Endothelial cell (in vitro differentiated cells): ENCODE measurements around the gene ACE2. TPM values are rescaled to one million over a fixed set of nuclear protein-coding genes. Genes with fewer than 3 reads are reported as not detected.
"Not testable (repeated sequence)": the region's sequence is repeated elsewhere in the genome, so short reads cannot be mapped to it uniquely, and the experiment has no call there.

Experiments
- DNase-seq: peaks from one replicate; pipeline ENCODE4 v3.0.0; 2021; ENCODE audit warnings: low spot score
- H3K27ac Mint-ChIP-seq: one replicate; pipeline ENCODE4 v1.8.0; 2021; ENCODE audit warnings: mixed read lengths, inconsistent platforms; ENCODE audit not compliant: unreplicated experiment
- H3K27me3 Mint-ChIP-seq: one replicate; pipeline ENCODE4 v1.8.0; 2021; ENCODE audit warnings: mild to moderate bottlenecking, moderate library complexity, mixed read lengths, inconsistent platforms; ENCODE audit not compliant: unreplicated experiment
- H3K36me3 Mint-ChIP-seq: one replicate; pipeline ENCODE4 v1.8.0; 2021; ENCODE audit warnings: mild to moderate bottlenecking, low read depth, mixed read lengths, inconsistent platforms; ENCODE audit not compliant: unreplicated experiment
- H3K4me1 Mint-ChIP-seq: one replicate; pipeline ENCODE4 v1.8.0; 2021; ENCODE audit warnings: mild to moderate bottlenecking, mixed read lengths, inconsistent platforms; ENCODE audit not compliant: unreplicated experiment
- H3K4me3 Mint-ChIP-seq: one replicate; pipeline ENCODE4 v1.8.0; 2021; ENCODE audit warnings: mild to moderate bottlenecking, mixed read lengths, inconsistent platforms; ENCODE audit not compliant: unreplicated experiment
- H3K9me3 Mint-ChIP-seq: one replicate; pipeline ENCODE4 v1.8.0; 2021; ENCODE audit warnings: mixed read lengths, inconsistent platforms; ENCODE audit not compliant: unreplicated experiment
- CTCF ChIP-seq: fragments of 200-600 bp; sonication (generic); IDR thresholded peaks from one replicate; pipeline ENCODE4 v1.5.0; 2021; ENCODE audit warnings: antibody characterized with exemption; ENCODE audit not compliant: unreplicated experiment
- long read RNA-seq: library from polyadenylated mRNA; unstranded; transcript quantifications from one replicate; pipeline ENCODE4 v2.0.0, GENCODE V29; 2020; ENCODE audit not compliant: unreplicated experiment
- total RNA-seq: library from RNA; stranded (reverse); fragmentation: NEBNext Ultra II Directional; extraction: Animal tissue kit (Norgen Biotek cat#: 25700); gene quantifications from one replicate; pipeline ENCODE4 v1.2.1, GENCODE V29; 2021; ENCODE audit not compliant: unreplicated experiment

ACE2 gene
- total RNA-seq = not detected
- long read RNA-seq = 0 reads

GRCh38 chrX:15600745-15601144, at the start of gene ACE2:
Gene ACE2 (minus strand): TSS chrX:15600960. CDS start chrX:15600911, 49 bp downstream.
- no peak within 1 kb of the TSS for H3K27ac Mint-ChIP-seq
- no peak within 1 kb of the TSS for H3K4me3 Mint-ChIP-seq
- DNase-seq = no peak
- no peaks in the 10 kb centered on the region for H3K9me3 Mint-ChIP-seq
- peaks cover 5% of the 10 kb centered on the region for H3K36me3 Mint-ChIP-seq
- TF ChIP-seq CTCF = no peak
- H3K27me3 Mint-ChIP-seq = no peaks in the 10 kb centered on the region
- H3K4me1 Mint-ChIP-seq = peaks cover 2% of the 10 kb centered on the region

- not testable (repeated sequence) for H3K27ac Mint-ChIP-seq, H3K4me1 Mint-ChIP-seq, H3K9me3 Mint-ChIP-seq, DNase-seq, H3K4me3 Mint-ChIP-seq, H3K36me3 Mint-ChIP-seq, H3K27me3 Mint-ChIP-seq
Observed at GRCh38 chrX:15647510-15647909, 46.8 kb upstream of the ACE2 start.

- Mint-ChIP-seq H3K27me3 (no peaks in the 10 kb centered on the region), H3K27ac (no peak overlapping the region), H3K4me1 (no peaks in the 10 kb centered on the region), H3K4me3 (no peak overlapping the region), H3K36me3 (no peaks in the 10 kb centered on the region), H3K9me3 (no peaks in the 10 kb centered on the region)
- TF ChIP-seq CTCF = no peak
- no peak for DNase-seq
Observed at GRCh38 chrX:15646543-15646942, 45.8 kb upstream of the ACE2 start.

GRCh38 chrX:15646031-15646430, 45.3 kb upstream of the ACE2 start:
- H3K4me1 Mint-ChIP-seq = no peaks in the 10 kb centered on the region
- H3K27ac Mint-ChIP-seq = no peak overlapping the region
- no peaks in the 10 kb centered on the region for H3K36me3 Mint-ChIP-seq
- DNase-seq = no peak
- no peak for TF ChIP-seq CTCF
- H3K9me3 Mint-ChIP-seq = no peaks in the 10 kb centered on the region
- no peaks in the 10 kb centered on the region for H3K27me3 Mint-ChIP-seq
- no peak overlapping the region for H3K4me3 Mint-ChIP-seq

- Mint-ChIP-seq H3K4me3 (no peak overlapping the region), H3K36me3 (no peaks in the 10 kb centered on the region), H3K4me1 (no peaks in the 10 kb centered on the region), H3K9me3 (no peaks in the 10 kb centered on the region), H3K27ac (no peak overlapping the region), H3K27me3 (no peaks in the 10 kb centered on the region)
- TF ChIP-seq CTCF = no peak
- DNase-seq = no peak
Observed at GRCh38 chrX:15645266-15645665, 44.5 kb upstream of the ACE2 start.

- DNase-seq = no peak
- Mint-ChIP-seq H3K4me1 (no peaks in the 10 kb centered on the region), H3K27ac (no peak overlapping the region), H3K9me3 (no peaks in the 10 kb centered on the region), H3K4me3 (no peak overlapping the region), H3K27me3 (no peaks in the 10 kb centered on the region), H3K36me3 (no peaks in the 10 kb centered on the region)
- no peak for TF ChIP-seq CTCF
Observed at GRCh38 chrX:15644560-15644872, 43.8 kb upstream of the ACE2 start.
